ENCODE measurements around the gene STX1B.

Gene STX1B

DNA sequence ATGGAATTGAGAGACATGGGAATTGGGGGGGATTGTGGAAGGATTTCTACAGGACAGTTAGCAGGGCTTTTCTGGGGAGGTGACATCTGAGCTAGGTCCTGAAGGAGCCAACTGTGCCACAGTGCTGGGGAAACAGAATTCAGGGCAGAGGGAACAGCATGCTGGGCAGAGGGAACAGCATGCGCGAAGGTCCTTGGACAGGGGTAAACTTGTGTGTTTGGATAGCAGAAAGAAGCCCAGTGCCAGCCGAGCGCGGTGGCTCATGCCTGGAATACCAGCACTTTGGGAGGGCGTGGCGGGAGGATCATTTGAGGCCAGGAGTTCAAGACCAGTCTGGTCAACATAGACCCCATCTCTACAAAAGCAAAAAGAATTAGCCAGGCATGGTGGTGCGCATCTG, 3.8 kb downstream of the STX1B start:
- TF ChIP-seq, protein P1, sequence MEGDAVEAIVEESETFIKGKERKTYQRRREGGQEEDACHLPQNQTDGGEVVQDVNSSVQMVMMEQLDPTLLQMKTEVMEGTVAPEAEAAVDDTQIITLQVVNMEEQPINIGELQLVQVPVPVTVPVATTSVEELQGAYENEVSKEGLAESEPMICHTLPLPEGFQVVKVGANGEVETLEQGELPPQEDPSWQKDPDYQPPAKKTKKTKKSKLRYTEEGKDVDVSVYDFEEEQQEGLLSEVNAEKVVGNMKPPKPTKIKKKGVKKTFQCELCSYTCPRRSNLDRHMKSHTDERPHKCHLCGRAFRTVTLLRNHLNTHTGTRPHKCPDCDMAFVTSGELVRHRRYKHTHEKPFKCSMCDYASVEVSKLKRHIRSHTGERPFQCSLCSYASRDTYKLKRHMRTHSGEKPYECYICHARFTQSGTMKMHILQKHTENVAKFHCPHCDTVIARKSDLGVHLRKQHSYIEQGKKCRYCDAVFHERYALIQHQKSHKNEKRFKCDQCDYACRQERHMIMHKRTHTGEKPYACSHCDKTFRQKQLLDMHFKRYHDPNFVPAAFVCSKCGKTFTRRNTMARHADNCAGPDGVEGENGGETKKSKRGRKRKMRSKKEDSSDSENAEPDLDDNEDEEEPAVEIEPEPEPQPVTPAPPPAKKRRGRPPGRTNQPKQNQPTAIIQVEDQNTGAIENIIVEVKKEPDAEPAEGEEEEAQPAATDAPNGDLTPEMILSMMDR (IDR thresholded peaks at IDR 0.05; ENCODE audit: low read depth, low read length, missing control alignments) = no peak
- in situ Hi-C loops (cut with HindIII; ENCODE audit: low sequenced_read_pairs) = no loop called here
- H3K4me3 ChIP-seq (ENCODE audit: low read depth, low read length) = no peak overlapping the region
- no peak for DNase-seq (ENCODE audit: low read depth)

- no peak overlapping the region for H3K4me3 ChIP-seq (ENCODE audit: low read depth, low read length)
- in situ Hi-C loops (cut with HindIII; ENCODE audit: low sequenced_read_pairs) = no loop called here
- DNase-seq (ENCODE audit: low read depth) = no peak
- TF ChIP-seq, protein P1 (IDR thresholded peaks at IDR 0.05; ENCODE audit: low read depth, low read length, missing control alignments) = no peak
Measured at GRCh38 chr16:31006086-31006385, 4.4 kb downstream of the STX1B start.

DNA sequence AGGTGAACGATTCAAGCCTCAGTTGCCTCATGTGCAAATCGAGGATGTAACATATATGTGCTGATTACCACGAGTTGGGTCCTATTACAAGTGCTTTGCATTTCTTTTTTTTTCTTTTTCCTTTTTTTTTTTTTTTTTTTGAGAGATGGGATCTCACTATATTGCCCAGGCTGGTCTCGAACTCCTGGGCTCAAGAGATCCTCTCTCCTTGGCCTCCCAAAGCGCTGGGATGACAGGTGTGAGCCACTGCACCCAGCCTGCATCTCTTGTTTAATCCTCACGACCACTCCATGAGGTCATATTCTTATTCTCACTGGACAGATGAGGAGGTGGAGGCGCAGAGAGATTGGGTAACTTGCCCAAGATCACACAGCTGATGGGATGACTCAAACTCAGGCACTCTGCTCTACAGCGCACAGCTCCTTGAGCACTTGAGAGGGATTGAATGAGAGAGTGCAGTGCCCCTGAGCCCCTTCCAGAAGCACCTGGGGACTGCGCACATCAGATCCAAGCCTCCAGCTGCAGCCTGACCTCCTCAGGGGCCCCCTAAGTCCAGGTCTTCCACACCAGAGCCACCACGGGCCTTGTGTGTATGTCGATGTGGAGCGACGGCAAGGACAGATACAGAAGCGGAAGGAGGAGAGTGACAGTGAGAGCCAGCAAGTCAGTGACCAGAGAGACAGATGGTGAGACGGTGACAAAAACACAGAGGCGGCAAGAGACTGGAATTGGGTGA, 4.9 kb downstream of the STX1B start:
- no peak overlapping the region for H3K4me3 ChIP-seq (ENCODE audit: low read depth, low read length)
- in situ Hi-C loops (cut with HindIII; ENCODE audit: low sequenced_read_pairs) = no loop called here
- DNase-seq (ENCODE audit: low read depth) = no peak
- TF ChIP-seq, protein P1 (IDR thresholded peaks at IDR 0.05; ENCODE audit: low read depth, low read length, missing control alignments) = no peak

- DNase-seq (ENCODE audit: low read depth) = no peak
- TF ChIP-seq, protein P1 (IDR thresholded peaks at IDR 0.05; ENCODE audit: low read depth, low read length, missing control alignments) = no peak
- no peak overlapping the region for H3K4me3 ChIP-seq (ENCODE audit: low read depth, low read length)
- in situ Hi-C loops (cut with HindIII; ENCODE audit: low sequenced_read_pairs) = loop anchor here (5.0 kb wide), 1 partner anchor 58 kb away; no protein-coding TSS in a partner anchor
Measured at GRCh38 chr16:31004658-31005057, 5.8 kb downstream of the STX1B start.

GRCh38 chr16:31003744-31004143, 6.7 kb downstream of the STX1B start:
- in situ Hi-C loops (cut with HindIII; ENCODE audit: low sequenced_read_pairs) = loop anchor here (5.0 kb wide), 1 partner anchor 59 kb away; no protein-coding TSS in a partner anchor
- no peak for DNase-seq (ENCODE audit: low read depth)
- no peak overlapping the region for H3K4me3 ChIP-seq (ENCODE audit: low read depth, low read length)
- TF ChIP-seq, protein P1 (IDR thresholded peaks at IDR 0.05; ENCODE audit: low read depth, low read length, missing control alignments) = no peak

- TF ChIP-seq, protein P1 (IDR thresholded peaks at IDR 0.05; ENCODE audit: low read depth, low read length, missing control alignments) = no peak
- no peak overlapping the region for H3K4me3 ChIP-seq (ENCODE audit: low read depth, low read length)
- no peak for DNase-seq (ENCODE audit: low read depth)
- in situ Hi-C loops (cut with HindIII; ENCODE audit: low sequenced_read_pairs) = loop anchor here (5.0 kb wide), 1 partner anchor 59 kb away; no protein-coding TSS in a partner anchor
Measured at GRCh38 chr16:31002862-31003341, 7.5 kb downstream of the STX1B start.
